ENCODE results near the gene MICAL3.

Gene MICAL3

GRCh38 chr22:17921871-17922821 lies 102.2 kb downstream of the MICAL3 start:
- WGBS (ENCODE audit: extremely low coverage, insufficient coverage, insufficient read length): no CpG with 5 or more reads among the region's 14 CpGs
- H3K27ac ChIP-seq (ENCODE audit: low read depth, low read length): peak overlapping the region; percentile 53
- peak overlapping the region; percentile 46 for H2AK5ac ChIP-seq (ENCODE audit: low read length)
- peaks cover 32 to 44% of the 10 kb centered on the region in 2 experiments for H3K4me1 ChIP-seq (ENCODE audit: control insufficient read depth in 1 of 2, insufficient read depth in 2 of 2, low read length in 2 of 2)
- no peaks in the 10 kb centered on the region for H3K27me3 ChIP-seq (ENCODE audit: insufficient read depth, low read length)
- H3K4me3 ChIP-seq (ENCODE audit: low read depth, low read length): no peak overlapping the region
- peaks cover 19% of the 10 kb centered on the region for H3K79me1 ChIP-seq (ENCODE audit: low read length)
- no peak overlapping the region for H2AFZ ChIP-seq (ENCODE audit: insufficient read depth, low read length, poor library complexity)
- H2BK5ac ChIP-seq (ENCODE audit: low read depth, low read length, poor library complexity): peak overlapping the region; percentile 52
- H4K8ac ChIP-seq (ENCODE audit: low read depth, low read length): peak overlapping the region; percentile 40
- H4K12ac ChIP-seq (ENCODE audit: low read depth, low read length): no peak overlapping the region
- peak overlapping the region; percentile 34 for H2BK120ac ChIP-seq (ENCODE audit: insufficient read depth, low read length, poor library complexity)
- peak overlapping the region; percentile 54 for H2BK12ac ChIP-seq (ENCODE audit: low read length)
- H3K18ac ChIP-seq (ENCODE audit: low read length): peak overlapping the region; percentile 71
- peak overlapping the region; percentile 50 for H4K91ac ChIP-seq (ENCODE audit: low read depth, low read length)
- no peak overlapping the region for H3K14ac ChIP-seq (ENCODE audit: low read length)
- DNase-seq: peak; percentile 90 to 94
- no peak overlapping the region for H3K9ac ChIP-seq (ENCODE audit: low read length)
- peak overlapping the region; percentile 36 for H3K4me2 ChIP-seq (ENCODE audit: low read length)
- H3K23ac ChIP-seq (ENCODE audit: low read length): no peak overlapping the region
- peak overlapping the region; percentile 13 for H3K4ac ChIP-seq (ENCODE audit: low read depth, low read length)
- peaks cover 2% of the 10 kb centered on the region for H3K79me2 ChIP-seq (ENCODE audit: control insufficient read depth, insufficient read depth, low read length, poor library complexity)
- no peaks in the 10 kb centered on the region for H3K36me3 ChIP-seq (ENCODE audit: control insufficient read depth in 1 of 2, insufficient read depth in 2 of 2, low read length in 2 of 2)
- no peaks in the 10 kb centered on the region for H3K9me3 ChIP-seq (ENCODE audit: insufficient read depth, low read depth, low read length)

GRCh38 chr22:17920992-17921650 lies 103.2 kb downstream of the MICAL3 start:
- no peak overlapping the region for H2AK5ac ChIP-seq (ENCODE audit: low read length)

GRCh38 chr22:17920145-17920605 lies 104.2 kb downstream of the MICAL3 start:
- peak overlapping the region; percentile 14 for H2AK5ac ChIP-seq (ENCODE audit: low read length)
- H2AFZ ChIP-seq (ENCODE audit: insufficient read depth, low read length, poor library complexity): no peak overlapping the region
- H4K12ac ChIP-seq (ENCODE audit: low read depth, low read length): no peak overlapping the region
- peak overlapping the region; percentile 56 for H3K14ac ChIP-seq (ENCODE audit: low read length)
- H2BK5ac ChIP-seq (ENCODE audit: low read depth, low read length, poor library complexity): peak overlapping the region; percentile 60
- peak overlapping the region; percentile 23 for H2BK12ac ChIP-seq (ENCODE audit: low read length)
- peak overlapping the region; percentile 73 for H3K18ac ChIP-seq (ENCODE audit: low read length)
- H2BK120ac ChIP-seq (ENCODE audit: insufficient read depth, low read length, poor library complexity): peak overlapping the region; percentile 79
- H3K23ac ChIP-seq (ENCODE audit: low read length): no peak overlapping the region
- peaks cover 19% of the 10 kb centered on the region for H3K79me1 ChIP-seq (ENCODE audit: low read length)
- no peak overlapping the region for H3K9ac ChIP-seq (ENCODE audit: low read length)
- H3K79me2 ChIP-seq (ENCODE audit: control insufficient read depth, insufficient read depth, low read length, poor library complexity): peaks cover 2% of the 10 kb centered on the region
- H3K4ac ChIP-seq (ENCODE audit: low read depth, low read length): peak overlapping the region; percentile 31
- peaks cover 32 to 44% of the 10 kb centered on the region in 2 experiments for H3K4me1 ChIP-seq (ENCODE audit: control insufficient read depth in 1 of 2, insufficient read depth in 2 of 2, low read length in 2 of 2)
- no peaks in the 10 kb centered on the region for H3K36me3 ChIP-seq (ENCODE audit: control insufficient read depth in 1 of 2, insufficient read depth in 2 of 2, low read length in 2 of 2)
- peak overlapping the region; percentile 81 for H3K27ac ChIP-seq (ENCODE audit: low read depth, low read length)
- no peaks in the 10 kb centered on the region for H3K27me3 ChIP-seq (ENCODE audit: insufficient read depth, low read length)
- H3K4me3 ChIP-seq (ENCODE audit: low read depth, low read length): no peak overlapping the region
- H4K91ac ChIP-seq (ENCODE audit: low read depth, low read length): peak overlapping the region; percentile 78
- peak; percentile 85 to 86 for DNase-seq
- H3K9me3 ChIP-seq (ENCODE audit: insufficient read depth, low read depth, low read length): peaks cover 1% of the 10 kb centered on the region
- no CpG with 5 or more reads among the region's 15 CpGs for WGBS (ENCODE audit: extremely low coverage, insufficient coverage, insufficient read length)
- peak overlapping the region; percentile 47 for H4K8ac ChIP-seq (ENCODE audit: low read depth, low read length)
- peak overlapping the region; percentile 11 for H3K4me2 ChIP-seq (ENCODE audit: low read length)

More at GRCh38 chr22:17920992-17921650, 103.2 kb downstream of the MICAL3 start:
- Histone ChIP-seq H3K4me3 (ENCODE audit: low read depth, low read length) (no peak overlapping the region), H3K79me2 (ENCODE audit: control insufficient read depth, insufficient read depth, low read length, poor library complexity) (peaks cover 2% of the 10 kb centered on the region), H3K23ac (ENCODE audit: low read length) (no peak overlapping the region), H3K27me3 (ENCODE audit: insufficient read depth, low read length) (no peaks in the 10 kb centered on the region), H2AFZ (ENCODE audit: insufficient read depth, low read length, poor library complexity) (no peak overlapping the region), H3K18ac (ENCODE audit: low read length) (no peak overlapping the region), H3K79me1 (ENCODE audit: low read length) (peaks cover 19% of the 10 kb centered on the region), H2BK5ac (ENCODE audit: low read depth, low read length, poor library complexity) (peak overlapping the region; percentile 48), H3K4ac (ENCODE audit: low read depth, low read length) (no peak overlapping the region), H3K9ac (ENCODE audit: low read length) (no peak overlapping the region), H2BK120ac (ENCODE audit: insufficient read depth, low read length, poor library complexity) (peak overlapping the region; percentile 21), H4K91ac (ENCODE audit: low read depth, low read length) (peak overlapping the region; percentile 78), H2BK12ac (ENCODE audit: low read length) (peak overlapping the region; percentile 15), H3K27ac (ENCODE audit: low read depth, low read length) (peak overlapping the region; percentile 81), H4K12ac (ENCODE audit: low read depth, low read length) (no peak overlapping the region), H3K4me2 (ENCODE audit: low read length) (no peak overlapping the region), H3K9me3 (ENCODE audit: insufficient read depth, low read depth, low read length) (peaks cover under 1% of the 10 kb centered on the region), H4K8ac (ENCODE audit: low read depth, low read length) (no peak overlapping the region), H3K4me1 (ENCODE audit: control insufficient read depth in 1 of 2, insufficient read depth in 2 of 2, low read length in 2 of 2) (peaks cover 32 to 44% of the 10 kb centered on the region in 2 experiments), H3K14ac (ENCODE audit: low read length) (no peak overlapping the region), H3K36me3 (ENCODE audit: control insufficient read depth in 1 of 2, insufficient read depth in 2 of 2, low read length in 2 of 2) (no peaks in the 10 kb centered on the region)
- peak in 1 of 2 donors; percentile 49 for DNase-seq
- WGBS (ENCODE audit: extremely low coverage, insufficient coverage, insufficient read length): no CpG with 5 or more reads among the region's 6 CpGs
